Activated CD4-positive, alpha-beta memory T cell treated with anti-CD3 and anti-CD28 coated beads, Interleukin-2, amount 10 ng/mL, durations not matched to agents 7 days and 5 days (primary cell): ENCODE results near the gene PLXNB1. TPM values are rescaled to one million over a fixed set of nuclear protein-coding genes. Genes with fewer than 3 reads are reported as not detected.
"Not testable (repeated sequence)": the region's sequence is repeated elsewhere in the genome, so short reads cannot be mapped to it uniquely, and the experiment has no call there.

Experiments
- CTCF ChIA-PET: fragments of 350-600 bp; sonication (Branson Sonifier 250); formaldehyde crosslinking; loops from one replicate; lab custom pipeline; 2021; ENCODE audit warnings: antibody characterized with exemption, inconsistent platforms; lab: Charles Lee
- POLR2A ChIA-PET: fragments of 350-600 bp; sonication (Branson Sonifier 250); formaldehyde crosslinking; loops from one replicate; lab custom pipeline; 2021; ENCODE audit warnings: antibody characterized with exemption; lab: Charles Lee
- DNase-seq: peaks from one replicate; pipeline ENCODE4 v3.0.0-alpha.2; 2020
- H3K27ac Mint-ChIP-seq: one replicate; pipeline ENCODE4 v1.8.0; 2021; ENCODE audit warnings: mild to moderate bottlenecking, mixed read lengths
- H3K27me3 Mint-ChIP-seq: one replicate; pipeline ENCODE4 v1.8.0; 2021; ENCODE audit warnings: mixed read lengths
- H3K36me3 Mint-ChIP-seq: one replicate; pipeline ENCODE4 v1.8.0; 2021; ENCODE audit warnings: low read depth, mixed read lengths
- H3K4me1 Mint-ChIP-seq: one replicate; pipeline ENCODE4 v1.8.0; 2021; ENCODE audit warnings: mixed read lengths
- H3K4me3 Mint-ChIP-seq: one replicate; pipeline ENCODE4 v1.8.0; 2021; ENCODE audit warnings: mild to moderate bottlenecking, mixed read lengths
- H3K9me3 Mint-ChIP-seq: one replicate; pipeline ENCODE4 v1.8.0; 2021; ENCODE audit warnings: mixed read lengths
- total RNA-seq, 2 experiments: library from RNA; stranded (reverse); gene quantifications; one replicate each; pipeline ENCODE4 v1.2.3, GENCODE V29; 2021

PLXNB1 gene
- total RNA-seq, 2 experiments from 2014 or later, result 1.7 to 1.9 TPM

- ChIA-PET POLR2A (interaction anchor here (0.7 to 5.5 kb wide), 6 partner anchors 9 to 86 kb away, joined by 3 to 58 read pairs (median 12); partner anchors contain the start of genes ATRIP, CCDC51, SHISA5 and TMA7), CTCF (interaction anchor here (0.7 to 2.9 kb wide), 3 partner anchors 10 to 86 kb away, joined by 3 to 10 read pairs (median 6); no protein-coding TSS in a partner anchor)
- Mint-ChIP-seq H3K9me3 (no peaks in the 10 kb centered on the region), H3K36me3 (peaks cover 56% of the 10 kb centered on the region), H3K27ac (no peak overlapping the region), H3K4me1 (peaks cover 37% of the 10 kb centered on the region), H3K4me3 (no peak overlapping the region), H3K27me3 (no peaks in the 10 kb centered on the region)
- DNase-seq, result no peak
These were observed 33.8 kb upstream of the PLXNB1 start for GRCh38 chr3:48463703-48464102.

DNA sequence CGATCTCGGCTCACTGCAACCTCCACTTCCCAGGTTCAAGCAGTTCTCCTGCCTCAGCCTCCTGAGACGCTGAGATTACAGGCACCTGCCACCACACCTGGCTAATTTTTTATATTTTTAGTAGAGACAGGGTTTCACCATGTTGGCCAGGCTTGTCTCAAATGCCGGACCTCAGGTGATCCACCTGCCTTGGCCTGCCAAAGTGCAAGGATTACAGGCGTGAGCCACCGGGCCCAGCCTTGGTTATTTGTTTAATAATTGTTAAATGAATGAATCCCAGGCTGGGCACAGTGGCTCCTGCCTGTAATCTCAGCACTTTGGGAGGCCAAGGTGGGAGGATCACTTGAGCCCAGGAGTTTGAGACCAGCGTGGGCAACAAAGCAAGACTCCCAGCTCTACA is 31.9 kb upstream of the PLXNB1 start:
- peaks cover 47% of the 10 kb centered on the region for H3K36me3 Mint-ChIP-seq
- ChIA-PET POLR2A (interaction anchor here (3.3 to 6.5 kb wide), 4 partner anchors 11 to 22 kb away, joined by 20 to 58 read pairs (median 28); partner anchors contain the start of genes ATRIP, CCDC51 and TMA7), CTCF (interaction anchor here (2.9 kb wide), 1 partner anchor 26 kb away, joined by 10 read pairs; no protein-coding TSS in a partner anchor)
- DNase-seq, H3K27me3 Mint-ChIP-seq, H3K9me3 Mint-ChIP-seq, H3K27ac Mint-ChIP-seq, H3K4me3 Mint-ChIP-seq: not testable (repeated sequence)
- peaks cover 18% of the 10 kb centered on the region for H3K4me1 Mint-ChIP-seq

- H3K36me3 Mint-ChIP-seq, result peaks cover 37% of the 10 kb centered on the region
- POLR2A ChIA-PET, result interaction anchor here (4.4 to 6.5 kb wide), 2 partner anchors 12 to 13 kb away, joined by 11 to 32 read pairs; partner anchors contain the start of gene ATRIP
- no peaks in the 10 kb centered on the region for H3K9me3 Mint-ChIP-seq
- H3K4me1 Mint-ChIP-seq, result peaks cover 11% of the 10 kb centered on the region
- H3K27me3 Mint-ChIP-seq, result no peaks in the 10 kb centered on the region
- peak overlapping the region; percentile 5 for H3K27ac Mint-ChIP-seq
- CTCF ChIA-PET, result interaction anchor here (0.9 kb wide), 1 partner anchor 24 kb away, joined by 4 read pairs; no protein-coding TSS in a partner anchor
- no peak overlapping the region for H3K4me3 Mint-ChIP-seq
- no peak for DNase-seq
These were observed 30.6 kb upstream of the PLXNB1 start for GRCh38 chr3:48460517-48460902.

DNA sequence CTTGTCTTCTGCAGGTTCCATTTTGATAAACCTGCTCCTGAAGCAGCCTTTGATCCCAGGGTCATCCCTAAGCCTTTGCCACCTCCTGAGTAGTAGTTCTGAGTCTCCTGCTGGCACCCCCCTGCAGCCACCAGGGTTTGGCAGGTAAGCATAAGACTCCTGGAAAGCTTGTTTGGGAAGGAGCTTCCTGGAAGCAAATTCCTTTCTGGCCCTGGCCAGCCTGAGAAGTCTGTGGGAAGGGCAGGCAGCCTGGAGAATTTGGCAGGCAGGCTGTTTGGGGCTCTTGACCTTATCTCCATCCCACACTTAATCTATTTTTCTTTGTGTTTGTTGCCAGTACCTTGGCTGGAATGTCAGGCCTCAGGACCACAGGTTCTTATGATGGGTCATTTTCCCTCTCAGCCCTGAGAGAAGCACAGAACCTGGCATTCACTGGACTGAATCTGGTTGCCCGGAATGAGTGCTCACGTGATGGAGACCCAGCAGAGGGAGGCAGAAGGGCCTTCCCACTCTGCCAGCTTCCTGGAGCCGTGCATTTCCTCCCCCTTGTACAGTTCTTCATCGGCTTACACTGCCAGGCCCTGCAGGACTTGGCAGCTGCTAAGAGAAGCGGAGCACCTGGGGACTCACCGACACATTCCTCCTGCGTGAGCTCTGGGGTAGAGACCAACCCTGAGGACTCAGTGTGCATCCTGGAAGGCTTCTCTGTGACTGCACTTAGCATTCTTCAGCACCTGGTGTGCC is 30.1 kb upstream of the PLXNB1 start:
- Mint-ChIP-seq H3K27me3 (no peaks in the 10 kb centered on the region), H3K27ac (no peak overlapping the region), H3K9me3 (no peaks in the 10 kb centered on the region), H3K36me3 (peaks cover 38% of the 10 kb centered on the region), H3K4me1 (peaks cover 6% of the 10 kb centered on the region), H3K4me3 (no peak overlapping the region)
- ChIA-PET POLR2A (interaction anchor here (1.1 to 6.5 kb wide), 3 partner anchors 12 to 50 kb away, joined by 3 to 32 read pairs (median 11); partner anchors contain the start of gene ATRIP), CTCF (interaction anchor here (1.9 kb wide), 1 partner anchor 97 kb away, joined by 11 read pairs; the partner anchor contains the start of gene PFKFB4)
- DNase-seq, result no peak

- Mint-ChIP-seq H3K27me3 (no peaks in the 10 kb centered on the region), H3K4me3 (no peak overlapping the region), H3K27ac (no peak overlapping the region), H3K36me3 (peaks cover 43% of the 10 kb centered on the region), H3K9me3 (no peaks in the 10 kb centered on the region), H3K4me1 (peaks cover 6% of the 10 kb centered on the region)
- DNase-seq, result no peak
- ChIA-PET POLR2A (interaction anchor here (1.1 to 6.5 kb wide), 4 partner anchors 12 to 50 kb away, joined by 3 to 32 read pairs (median 7); partner anchors contain the start of gene ATRIP), CTCF (interaction anchor here (1.9 to 5.1 kb wide), 2 partner anchors 24 to 98 kb away, joined by 11 to 25 read pairs; partner anchors contain the start of gene PFKFB4)
These were observed 29.4 kb upstream of the PLXNB1 start for GRCh38 chr3:48459331-48459730.

DNA sequence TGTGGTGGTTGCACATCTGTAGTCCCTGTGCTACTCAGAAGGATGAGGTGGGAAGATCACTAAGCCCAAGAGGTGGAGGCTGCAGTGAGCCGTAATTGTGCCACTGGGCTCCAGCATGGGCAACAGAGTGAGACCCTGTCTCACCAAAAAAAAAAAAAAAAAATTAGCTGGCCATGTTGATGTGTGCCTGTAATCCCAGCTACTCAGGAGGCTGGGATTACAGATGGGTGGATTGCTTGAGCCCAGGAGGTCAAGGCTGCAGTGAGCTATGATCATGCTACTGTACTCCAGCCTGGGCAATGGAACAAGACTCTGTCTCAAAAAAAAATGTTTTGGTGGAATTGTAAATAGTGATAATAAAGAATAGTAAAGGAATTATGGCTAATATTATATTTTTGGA is 26.6 kb upstream of the PLXNB1 start:
- no peak overlapping the region for H3K4me3 Mint-ChIP-seq
- ChIA-PET POLR2A (interaction anchor here (1.4 to 6.5 kb wide), 3 partner anchors 9 to 10 kb away, joined by 4 to 32 read pairs (median 7); partner anchors contain the start of gene ATRIP), CTCF (interaction anchor here (1.3 to 5.1 kb wide), 3 partner anchors 10 to 21 kb away, joined by 4 to 25 read pairs (median 6); partner anchors contain the start of gene ATRIP)
- H3K9me3 Mint-ChIP-seq, result no peaks in the 10 kb centered on the region
- H3K27me3 Mint-ChIP-seq, result no peaks in the 10 kb centered on the region
- H3K36me3 Mint-ChIP-seq, result peaks cover 62% of the 10 kb centered on the region
- no peak overlapping the region for H3K27ac Mint-ChIP-seq
- no peak for DNase-seq
- H3K4me1 Mint-ChIP-seq, result peaks cover 6% of the 10 kb centered on the region

- Mint-ChIP-seq H3K27ac (no peak overlapping the region), H3K27me3 (no peaks in the 10 kb centered on the region), H3K4me3 (no peak overlapping the region), H3K4me1 (peaks cover 24% of the 10 kb centered on the region), H3K36me3 (peaks cover 50% of the 10 kb centered on the region), H3K9me3 (no peaks in the 10 kb centered on the region)
- no peak for DNase-seq
- POLR2A ChIA-PET, result interaction anchor here (9.0 kb wide), 1 partner anchor 13 kb away, joined by 58 read pairs; a partner anchor contains a TSS
- CTCF ChIA-PET, result interaction anchor here (2.1 to 10.6 kb wide), 2 partner anchors 16 to 98 kb away, joined by 7 to 113 read pairs; no protein-coding TSS in a partner anchor
These were observed 21.4 kb upstream of the PLXNB1 start for GRCh38 chr3:48451270-48451669.

DNA sequence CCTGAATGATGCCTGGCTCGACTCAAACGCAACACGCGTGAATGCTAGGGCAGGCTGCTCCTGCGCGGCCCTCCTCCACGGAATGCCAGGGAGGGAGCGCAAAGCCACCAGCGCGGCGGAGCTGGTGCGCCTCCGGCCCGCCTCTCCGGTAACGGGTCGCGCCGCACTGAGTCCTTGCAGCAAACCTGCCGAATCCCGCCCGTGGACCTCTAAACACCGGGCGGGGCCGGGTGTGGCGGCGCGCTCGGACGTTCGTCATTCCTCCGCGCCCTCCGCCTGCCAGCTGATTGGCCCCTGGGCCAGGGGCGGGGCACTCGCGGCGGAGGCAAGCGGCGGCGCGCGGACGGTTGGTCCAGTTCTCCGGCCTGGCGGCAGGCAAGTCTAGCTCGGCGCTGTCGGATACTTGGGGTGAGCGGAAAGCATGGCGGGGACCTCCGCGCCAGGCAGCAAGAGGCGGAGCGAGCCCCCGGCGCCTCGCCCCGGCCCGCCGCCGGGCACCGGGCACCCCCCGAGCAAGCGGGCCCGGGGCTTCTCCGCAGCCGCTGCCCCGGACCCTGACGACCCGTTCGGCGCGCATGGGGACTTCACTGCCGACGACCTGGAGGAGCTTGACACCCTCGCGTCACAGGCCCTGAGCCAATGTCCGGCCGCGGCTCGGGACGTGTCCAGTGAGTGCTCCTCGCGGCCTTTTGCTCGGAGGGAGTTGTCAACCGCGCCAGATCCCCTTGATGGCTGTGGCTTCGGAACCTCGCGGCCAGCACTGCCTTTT is 16.7 kb upstream of the PLXNB1 start, which contains the start of gene ATRIP:
ATRIP (plus strand) TSS at position 313 of the 769 bp plus-strand sequence; CDS start at position 422, 109 bp downstream.
- POLR2A ChIA-PET, result interaction anchor here (0.7 to 9.0 kb wide), 21 partner anchors 10 to 264 kb away, joined by 3 to 58 read pairs (median 4); partner anchors contain the start of genes CDC25A, PLXNB1 and ZNF589
- DNase-seq, result peak; percentile 90
- CTCF ChIA-PET, result interaction anchor here (0.6 to 10.6 kb wide), 9 partner anchors 10 to 1226 kb away, joined by 3 to 113 read pairs (median 4); no protein-coding TSS in a partner anchor
- peaks cover 53% of the 10 kb centered on the region for H3K4me1 Mint-ChIP-seq
- H3K27ac Mint-ChIP-seq, result peak within 1 kb of the TSS; percentile 88
- H3K36me3 Mint-ChIP-seq, result peaks cover 53% of the 10 kb centered on the region
- no peaks in the 10 kb centered on the region for H3K27me3 Mint-ChIP-seq
- H3K9me3 Mint-ChIP-seq, result no peaks in the 10 kb centered on the region
- peak within 1 kb of the TSS; percentile 90 for H3K4me3 Mint-ChIP-seq

- H3K27ac Mint-ChIP-seq, result peak overlapping the region; percentile 88
- peaks cover 54% of the 10 kb centered on the region for H3K36me3 Mint-ChIP-seq
- no peaks in the 10 kb centered on the region for H3K27me3 Mint-ChIP-seq
- peaks cover 57% of the 10 kb centered on the region for H3K4me1 Mint-ChIP-seq
- no peak for DNase-seq
- H3K4me3 Mint-ChIP-seq, result peak overlapping the region; percentile 90
- no peaks in the 10 kb centered on the region for H3K9me3 Mint-ChIP-seq
- ChIA-PET POLR2A (interaction anchor here (0.9 to 9.0 kb wide), 19 partner anchors 9 to 264 kb away, joined by 3 to 58 read pairs (median 4); partner anchors contain the start of genes PLXNB1, SHISA5 and ZNF589), CTCF (interaction anchor here (0.6 to 10.6 kb wide), 9 partner anchors 10 to 1227 kb away, joined by 3 to 113 read pairs (median 4); no protein-coding TSS in a partner anchor)
These were observed 16.1 kb upstream of the PLXNB1 start for GRCh38 chr3:48446043-48446424.

DNA sequence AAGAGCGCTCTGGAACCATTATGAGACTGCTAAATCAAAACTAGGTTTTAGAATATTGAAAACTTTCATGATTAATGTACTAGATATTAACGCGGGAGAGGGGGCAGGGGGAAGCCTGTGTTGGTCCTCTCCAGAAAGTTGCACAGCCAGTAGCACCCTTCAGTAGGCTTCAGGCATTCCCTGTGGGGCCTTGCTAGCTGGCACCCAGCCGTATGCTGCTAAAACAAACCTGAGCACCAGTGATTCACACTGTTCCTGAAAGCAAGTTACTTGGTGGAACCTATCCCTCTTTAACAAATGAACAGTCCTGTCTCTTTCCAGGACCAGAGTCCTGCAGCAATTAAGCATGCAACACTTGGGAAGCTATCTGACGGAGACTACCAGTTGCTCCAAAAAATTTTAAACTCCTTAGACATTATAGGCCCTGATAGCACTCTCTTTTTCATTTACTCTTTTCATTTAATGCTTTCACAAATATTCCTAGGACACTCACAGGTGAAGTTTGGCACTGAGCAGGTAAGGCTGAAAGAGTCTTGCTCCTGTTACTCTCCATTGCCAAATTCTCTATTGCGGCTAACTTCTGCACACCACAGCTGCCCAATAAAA is 15.5 kb upstream of the PLXNB1 start:
- peak overlapping the region; percentile 90 for H3K4me3 Mint-ChIP-seq
- CTCF ChIA-PET, result interaction anchor here (1.0 to 10.6 kb wide), 3 partner anchors 10 to 62 kb away, joined by 3 to 113 read pairs (median 4); no protein-coding TSS in a partner anchor
- H3K27me3 Mint-ChIP-seq, result no peaks in the 10 kb centered on the region
- H3K36me3 Mint-ChIP-seq, result peaks cover 60% of the 10 kb centered on the region
- POLR2A ChIA-PET, result interaction anchor here (1.0 to 9.0 kb wide), 13 partner anchors 9 to 205 kb away, joined by 3 to 58 read pairs (median 5); partner anchors contain the start of genes SHISA5 and ZNF589
- H3K9me3 Mint-ChIP-seq, result no peaks in the 10 kb centered on the region
- no peak for DNase-seq
- peaks cover 59% of the 10 kb centered on the region for H3K4me1 Mint-ChIP-seq
- H3K27ac Mint-ChIP-seq, result peak overlapping the region; percentile 88

- DNase-seq, result no peak
These were observed 12.1 kb upstream of the PLXNB1 start for GRCh38 chr3:48441940-48442339.

More at GRCh38 chr3:48441940-48442339, 12.1 kb upstream of the PLXNB1 start:
- peaks cover 48% of the 10 kb centered on the region for H3K36me3 Mint-ChIP-seq
- no peaks in the 10 kb centered on the region for H3K27me3 Mint-ChIP-seq
- ChIA-PET POLR2A (interaction anchor here (1.9 to 3.5 kb wide), 2 partner anchors 25 to 30 kb away, joined by 16 to 69 read pairs; a partner anchor contains a TSS), CTCF (interaction anchor here (0.6 to 3.3 kb wide), 5 partner anchors 31 to 603 kb away, joined by 3 to 17 read pairs (median 3); no protein-coding TSS in a partner anchor)
- peak overlapping the region; percentile 93 for H3K27ac Mint-ChIP-seq
- no peaks in the 10 kb centered on the region for H3K9me3 Mint-ChIP-seq
- H3K4me3 Mint-ChIP-seq, result peak overlapping the region; percentile 89
- peaks cover 59% of the 10 kb centered on the region for H3K4me1 Mint-ChIP-seq
